ENCODE results near the gene ANGPTL1.

The ANGPTL1 gene

DNA sequence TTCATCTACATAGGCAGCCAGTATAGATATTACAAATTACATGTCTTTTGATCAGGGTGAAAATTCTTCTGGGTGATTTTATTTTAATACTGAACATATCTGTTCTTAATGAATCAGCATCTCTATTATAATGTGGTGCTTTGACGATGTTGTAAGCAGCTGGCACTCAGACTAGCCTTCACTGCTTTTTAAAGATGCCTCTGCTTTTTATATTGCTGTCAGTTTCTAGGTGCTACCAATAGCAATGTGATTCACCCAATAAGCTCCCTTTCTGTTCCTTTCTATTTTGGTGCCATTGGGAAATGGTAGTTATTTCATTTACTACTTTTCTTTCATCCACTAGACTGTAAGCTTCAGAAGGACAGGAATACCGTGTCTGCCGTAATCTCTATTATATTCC lies 11.1 kb upstream of the ANGPTL1 start:
- no peak for DNase-seq (ENCODE audit: low spot score)

DNA sequence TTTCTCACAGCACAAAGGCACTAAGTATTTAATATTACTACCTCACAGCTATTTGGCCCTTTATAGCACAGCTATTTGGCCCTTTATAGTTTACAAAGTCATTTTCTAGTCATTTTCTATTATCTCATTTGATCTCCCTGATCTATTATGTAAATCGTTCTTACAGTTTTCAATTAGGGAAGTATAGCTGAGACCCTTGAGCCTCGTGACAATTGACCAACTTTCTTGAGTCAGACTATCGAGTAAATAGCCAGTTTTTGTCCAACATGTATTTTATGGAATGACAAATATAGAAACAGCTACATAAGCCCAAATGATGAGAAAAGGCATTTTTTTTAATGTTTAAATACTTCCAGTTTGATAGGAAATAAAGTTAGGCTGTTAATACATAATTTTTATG lies 7.0 kb upstream of the ANGPTL1 start:
- DNase-seq (ENCODE audit: low spot score) = no peak
- no peak for TF ChIP-seq CTCF (IDR thresholded peaks at IDR 0.05; ENCODE audit: extremely low read depth, missing control alignments)

More for the DNA sequence above, 11.1 kb upstream of the ANGPTL1 start:
- no peak for TF ChIP-seq CTCF (IDR thresholded peaks at IDR 0.05; ENCODE audit: extremely low read depth, missing control alignments)

GRCh38 chr1:178875936-178876335 lies 5.1 kb upstream of the ANGPTL1 start:
- no peak for TF ChIP-seq CTCF (IDR thresholded peaks at IDR 0.05; ENCODE audit: extremely low read depth, missing control alignments)
- no peak for DNase-seq (ENCODE audit: low spot score)

DNA sequence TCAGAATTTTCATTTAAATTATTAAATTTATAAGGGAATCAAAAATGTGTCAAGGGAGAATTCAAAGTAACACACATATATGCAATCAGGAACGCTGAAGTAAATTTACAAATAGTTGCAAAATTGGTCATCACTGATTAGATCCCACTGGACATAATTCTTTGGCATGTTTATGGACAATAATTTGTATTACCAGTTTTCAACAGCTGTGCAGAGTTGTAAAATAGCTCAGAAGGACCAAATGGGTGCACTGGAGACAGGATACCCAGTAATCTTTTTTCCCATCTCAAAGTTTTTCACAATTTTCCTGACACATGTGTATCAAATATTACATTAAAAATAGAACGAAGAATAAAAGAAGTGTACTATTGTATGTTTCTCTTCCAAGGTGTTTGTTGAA lies 4.1 kb upstream of the ANGPTL1 start:
- DNase-seq (ENCODE audit: low spot score) = no peak

GRCh38 chr1:178871551-178872320 lies 859 bp upstream of the ANGPTL1 start:
- DNase-seq (ENCODE audit: low spot score) = no peak

More for the DNA sequence above, 4.1 kb upstream of the ANGPTL1 start:
- TF ChIP-seq CTCF (IDR thresholded peaks at IDR 0.05; ENCODE audit: extremely low read depth, missing control alignments) = no peak

DNA sequence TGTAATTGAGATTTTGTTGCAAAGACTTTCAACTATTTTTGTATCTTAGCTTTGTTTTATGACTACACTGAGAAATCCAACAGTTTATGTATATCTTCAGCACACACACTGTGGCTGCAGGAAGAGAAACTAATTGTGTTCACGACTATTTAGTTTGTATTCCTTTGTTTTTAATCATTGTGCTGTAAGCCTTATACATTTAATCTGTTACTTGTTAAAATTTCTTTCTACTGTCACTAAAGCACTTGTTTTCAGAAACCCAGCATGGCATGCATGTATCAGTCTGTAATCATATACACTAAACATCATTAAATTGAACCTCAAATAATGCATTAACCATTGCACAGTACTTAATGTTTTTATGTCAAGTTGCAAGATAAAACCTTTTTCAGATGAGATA lies 656 bp downstream of the ANGPTL1 start:
- no peak for TF ChIP-seq CTCF (IDR thresholded peaks at IDR 0.05; ENCODE audit: extremely low read depth, missing control alignments)

More at GRCh38 chr1:178871551-178872320, 859 bp upstream of the ANGPTL1 start:
- no peak for TF ChIP-seq CTCF (IDR thresholded peaks at IDR 0.05; ENCODE audit: extremely low read depth, missing control alignments)

DNA sequence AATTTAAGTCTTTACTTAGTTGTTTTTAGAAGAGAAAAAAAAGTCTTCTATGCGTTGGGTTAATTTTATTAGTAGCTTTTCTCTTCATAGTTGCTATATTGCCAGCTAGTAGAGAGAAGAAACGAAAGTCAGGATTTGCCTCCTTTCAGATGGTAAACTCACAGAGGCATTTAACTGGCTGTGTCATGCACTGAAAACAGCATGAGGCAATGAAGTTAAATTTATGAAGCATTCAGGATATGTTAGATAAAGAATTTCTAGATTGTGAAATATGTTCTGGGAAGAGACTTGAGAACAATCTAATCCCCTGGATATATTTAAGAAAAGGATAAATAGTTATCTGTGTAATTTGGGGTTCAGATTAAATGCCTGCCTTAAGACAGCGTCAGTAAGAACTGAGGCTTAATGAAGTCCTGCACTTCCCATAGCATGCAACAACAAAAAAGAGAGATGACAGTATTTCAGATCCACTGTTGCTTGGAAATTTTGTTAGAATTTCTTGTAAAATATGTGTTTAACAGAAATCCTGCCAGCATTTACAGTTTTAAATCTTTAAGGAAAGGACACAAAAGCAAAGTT lies 1.7 kb downstream of the ANGPTL1 start:
- TF ChIP-seq CTCF (IDR thresholded peaks at IDR 0.05; ENCODE audit: extremely low read depth, missing control alignments) = no peak
- no peak for DNase-seq (ENCODE audit: low spot score)

More for the DNA sequence above, 656 bp downstream of the ANGPTL1 start:
- DNase-seq (ENCODE audit: low spot score) = no peak

All from GM20000 (cell line).